SU-DHL-6 (cell line): ENCODE measurements around the gene ACACB.

Experiments
- H2AFZ ChIP-seq: fragments of 200-600 bp; sonication (generic); 2 replicates; pipeline ENCODE4 v1.6.1; 2014; ENCODE audit warnings: low read depth, mild to moderate bottlenecking, moderate library complexity, mixed read lengths, antibody characterized with exemption, low read length; ENCODE audit not compliant: severe bottlenecking
- H3F3A ChIP-seq: fragments of 200-600 bp; shearing (Covaris generic); 2 replicates; pipeline ENCODE4 v1.6.0; 2016; ENCODE audit warnings: antibody characterized with exemption, mild to moderate bottlenecking; ENCODE audit not compliant: insufficient read depth
- H3K27ac ChIP-seq: fragments of 200-600 bp; sonication (generic); 2 replicates; pipeline ENCODE4 v1.5.1; 2016; ENCODE audit warnings: low read depth, mild to moderate bottlenecking, low read length, moderate library complexity, mixed read lengths
- H3K27me3 ChIP-seq: fragments of 200-600 bp; sonication (generic), shearing (Covaris generic); 2 replicates; pipeline ENCODE4 v1.6.0; 2014; ENCODE audit warnings: mild to moderate bottlenecking, low read length
- H3K36me3 ChIP-seq: fragments of 200-600 bp; sonication (generic); 2 replicates; pipeline ENCODE4 v1.6.1; 2014; ENCODE audit warnings: mild to moderate bottlenecking, low read length, mixed read lengths
- H3K4me2 ChIP-seq: fragments of 300-600, 200-600 bp; shearing (Covaris generic), sonication (generic); 2 replicates; pipeline ENCODE4 v1.6.0; 2014; ENCODE audit warnings: low read length, low read depth, mild to moderate bottlenecking; ENCODE audit not compliant: poor library complexity, severe bottlenecking
- H3K4me3 ChIP-seq: fragments of 200-600 bp; sonication (generic); 2 replicates; pipeline ENCODE4 v1.5.1; 2014; ENCODE audit warnings: antibody characterized with exemption, low read length, mild to moderate bottlenecking, mixed read lengths; ENCODE audit not compliant: insufficient read depth, poor library complexity, severe bottlenecking
- H3K79me2 ChIP-seq: fragments of 200-600 bp; sonication (generic); 2 replicates; pipeline ENCODE4 v1.6.1; 2014; ENCODE audit warnings: mild to moderate bottlenecking, low read length, moderate library complexity; ENCODE audit not compliant: insufficient read depth
- H3K9ac ChIP-seq: fragments of 200-600 bp; sonication (generic); 2 replicates; pipeline ENCODE4 v1.7.0; 2014; ENCODE audit warnings: mild to moderate bottlenecking, low read length
- H3K9me2 ChIP-seq: fragments of 200-600 bp; sonication (generic); replicated peaks from 2 replicates; pipeline ENCODE4 v1.6.1; 2014; ENCODE audit warnings: low read length; ENCODE audit not compliant: insufficient read depth
- H3K9me3 ChIP-seq: fragments of 200-600 bp; sonication (generic); 2 replicates; pipeline ENCODE4 v1.6.1; 2014; ENCODE audit warnings: low read length, mixed read lengths; ENCODE audit not compliant: insufficient read depth
- H4K20me1 ChIP-seq: fragments of 200-600 bp; sonication (generic); 2 replicates; pipeline ENCODE4 v1.6.1; 2014; ENCODE audit warnings: low read depth, mild to moderate bottlenecking, antibody characterized with exemption, low read length, moderate library complexity, mixed read lengths
- EZH2phosphoT487 ChIP-seq: fragments of 200-600 bp; sonication (generic), shearing (Covaris generic); conservative IDR thresholded peaks from 2 replicates; pipeline ENCODE4 v1.6.1; 2018; ENCODE audit warnings: mild to moderate bottlenecking, antibody characterized with exemption, low read length, moderate library complexity, mixed read lengths
- TF ChIP-seq, protein P1 (sequence below): fragments of 200-600 bp; sonication (generic); IDR thresholded peaks from one replicate; pipeline ENCODE4 v1.5.1; 2017; ENCODE audit warnings: antibody characterized with exemption, mild to moderate bottlenecking, low read length, moderate library complexity; ENCODE audit not compliant: insufficient read depth, poor library complexity, severe bottlenecking

Gene ACACB

DNA sequence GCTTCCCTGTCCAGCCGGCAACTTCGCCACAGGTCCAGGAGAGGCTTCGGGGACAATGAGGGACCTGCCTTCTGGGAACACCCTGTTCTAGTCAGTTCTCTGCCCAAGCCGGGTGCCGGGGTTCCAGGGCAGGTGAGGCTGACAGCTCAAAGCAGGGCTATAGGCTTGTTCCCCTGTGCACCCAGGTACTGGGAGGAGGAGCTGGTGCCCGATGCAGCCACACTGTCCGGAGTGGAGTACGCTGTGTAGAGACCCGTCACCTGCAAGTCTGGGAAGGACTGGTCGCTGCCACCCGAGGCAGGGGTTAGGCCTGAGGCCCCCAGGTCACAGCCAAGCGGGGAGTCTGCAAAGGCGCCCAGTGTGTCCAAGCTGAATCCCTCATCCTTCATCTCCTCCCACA lies 163.1 kb downstream of the ACACB start:
- TF ChIP-seq, protein P1, sequence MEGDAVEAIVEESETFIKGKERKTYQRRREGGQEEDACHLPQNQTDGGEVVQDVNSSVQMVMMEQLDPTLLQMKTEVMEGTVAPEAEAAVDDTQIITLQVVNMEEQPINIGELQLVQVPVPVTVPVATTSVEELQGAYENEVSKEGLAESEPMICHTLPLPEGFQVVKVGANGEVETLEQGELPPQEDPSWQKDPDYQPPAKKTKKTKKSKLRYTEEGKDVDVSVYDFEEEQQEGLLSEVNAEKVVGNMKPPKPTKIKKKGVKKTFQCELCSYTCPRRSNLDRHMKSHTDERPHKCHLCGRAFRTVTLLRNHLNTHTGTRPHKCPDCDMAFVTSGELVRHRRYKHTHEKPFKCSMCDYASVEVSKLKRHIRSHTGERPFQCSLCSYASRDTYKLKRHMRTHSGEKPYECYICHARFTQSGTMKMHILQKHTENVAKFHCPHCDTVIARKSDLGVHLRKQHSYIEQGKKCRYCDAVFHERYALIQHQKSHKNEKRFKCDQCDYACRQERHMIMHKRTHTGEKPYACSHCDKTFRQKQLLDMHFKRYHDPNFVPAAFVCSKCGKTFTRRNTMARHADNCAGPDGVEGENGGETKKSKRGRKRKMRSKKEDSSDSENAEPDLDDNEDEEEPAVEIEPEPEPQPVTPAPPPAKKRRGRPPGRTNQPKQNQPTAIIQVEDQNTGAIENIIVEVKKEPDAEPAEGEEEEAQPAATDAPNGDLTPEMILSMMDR = no peak
- TF ChIP-seq EZH2phosphoT487 = no peak
- no peaks in the 10 kb centered on the region for H3F3A ChIP-seq
- H3K9ac ChIP-seq = no peak overlapping the region
- no peaks in the 10 kb centered on the region for H3K9me3 ChIP-seq
- no peaks in the 10 kb centered on the region for H3K79me2 ChIP-seq
- no peak overlapping the region for H3K4me2 ChIP-seq
- H3K27ac ChIP-seq = no peak overlapping the region
- no peaks in the 10 kb centered on the region for H3K9me2 ChIP-seq
- H3K4me3 ChIP-seq = no peak overlapping the region
- no peak overlapping the region for H2AFZ ChIP-seq
- H3K36me3 ChIP-seq = no peaks in the 10 kb centered on the region
- no peaks in the 10 kb centered on the region for H3K27me3 ChIP-seq
- no peaks in the 10 kb centered on the region for H4K20me1 ChIP-seq

DNA sequence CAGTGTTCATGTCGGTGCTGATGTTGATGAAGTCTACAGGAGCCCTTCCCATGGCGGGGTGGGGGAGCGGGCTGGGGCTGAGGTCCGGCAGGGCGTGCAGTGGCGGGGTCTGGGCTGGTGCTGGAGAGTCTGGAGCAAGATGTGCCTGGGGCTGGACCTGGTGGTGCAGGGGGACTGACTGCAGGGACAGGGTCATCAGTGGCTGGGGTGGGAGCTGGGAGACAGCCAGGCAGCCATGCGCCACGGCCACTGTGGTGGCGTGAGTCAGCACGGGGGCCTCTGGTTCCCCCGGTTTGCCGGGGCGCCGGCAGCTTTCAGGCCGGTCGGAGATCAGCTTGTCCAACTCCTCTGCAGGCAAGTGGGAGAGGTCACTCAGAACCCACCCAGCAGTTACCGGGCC lies 165.1 kb downstream of the ACACB start:
- H3K9me3 ChIP-seq = no peaks in the 10 kb centered on the region
- no peaks in the 10 kb centered on the region for H3K36me3 ChIP-seq
- TF ChIP-seq EZH2phosphoT487 = no peak
- TF ChIP-seq, protein P1 = no peak
- H3K27ac ChIP-seq = no peak overlapping the region
- H3K27me3 ChIP-seq = no peaks in the 10 kb centered on the region
- no peaks in the 10 kb centered on the region for H4K20me1 ChIP-seq
- H3K4me2 ChIP-seq = no peak overlapping the region
- no peaks in the 10 kb centered on the region for H3F3A ChIP-seq
- H3K9ac ChIP-seq = no peak overlapping the region
- no peak overlapping the region for H2AFZ ChIP-seq
- no peaks in the 10 kb centered on the region for H3K9me2 ChIP-seq
- H3K4me3 ChIP-seq = no peak overlapping the region
- H3K79me2 ChIP-seq = no peaks in the 10 kb centered on the region

DNA sequence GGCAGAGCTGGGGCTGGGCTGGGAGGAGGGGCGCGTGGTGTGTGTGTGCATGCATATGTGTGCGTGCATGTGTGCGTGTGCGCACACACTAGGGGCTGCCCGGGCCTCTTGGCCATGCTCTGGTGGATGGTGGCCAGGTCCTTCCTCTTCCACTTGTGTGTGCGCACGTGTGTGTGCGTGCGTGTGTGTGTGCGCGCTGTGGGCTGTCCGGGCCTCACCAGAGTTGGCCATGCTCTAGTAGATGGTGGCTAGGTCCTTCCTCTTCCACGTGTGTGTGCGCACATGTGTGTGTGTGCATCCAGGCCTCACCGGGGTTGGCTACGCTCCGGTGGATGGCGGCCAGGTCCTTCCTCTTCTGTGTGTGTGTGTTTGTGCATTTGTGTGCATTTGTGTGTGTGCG lies 168.0 kb downstream of the ACACB start:
- H3K4me3 ChIP-seq = no peak overlapping the region
- H3K79me2 ChIP-seq = no peaks in the 10 kb centered on the region
- no peak overlapping the region for H3K27ac ChIP-seq
- H3K36me3 ChIP-seq = no peaks in the 10 kb centered on the region
- no peaks in the 10 kb centered on the region for H4K20me1 ChIP-seq
- no peak overlapping the region for H2AFZ ChIP-seq
- H3K27me3 ChIP-seq = no peaks in the 10 kb centered on the region
- TF ChIP-seq, protein P1 = no peak
- TF ChIP-seq EZH2phosphoT487 = no peak
- no peaks in the 10 kb centered on the region for H3K9me2 ChIP-seq
- no peaks in the 10 kb centered on the region for H3F3A ChIP-seq
- H3K9me3 ChIP-seq = no peaks in the 10 kb centered on the region
- H3K9ac ChIP-seq = no peak overlapping the region
- no peak overlapping the region for H3K4me2 ChIP-seq
